ENCODE results near the gene ART4.

GRCh38 chr12:14781563-14781962, 61.8 kb downstream of the ART4 start:
- TF ChIP-seq POLR2A (IDR thresholded peaks at IDR 0.05) = no peak
- no peak for TF ChIP-seq CTCF (IDR thresholded peaks at IDR 0.05)
